Tibial artery (tissue), 4 donors: ENCODE measurements around the gene CACNA1E.

Experiments
- DNase-seq, 2 donors: peaks; one replicate each; pipeline ENCODE4 v3.0.0-alpha.2; 2019
- H3K27ac ChIP-seq, 2 donors: fragments of 200-600 bp; sonication (generic) in 1 of 2; 1 replicate in 1 of 2; 2 replicates in 1 of 2; pipeline ENCODE4 v1.5.1; 2018 to 2019; ENCODE audit warnings: mild to moderate bottlenecking in 1 of 2
- H3K27me3 ChIP-seq, 2 donors: fragments of 200-600 bp; sonication (generic) in 1 of 2; one replicate each; pipeline versions ENCODE4 v1.5.1 to v1.6.0; 2016 to 2019
- H3K36me3 ChIP-seq, 3 donors: fragments of 200-600 bp; sonication (generic) in 2 of 3; one replicate each; pipeline ENCODE4 v1.5.1; 2016 to 2019; ENCODE audit warnings: mild to moderate bottlenecking in 2 of 3
- H3K4me1 ChIP-seq, 4 donors: fragments of 200-600 bp; sonication (generic) in 2 of 4; 1 replicate in 3 of 4; 2 replicates in 1 of 4; pipeline ENCODE4 v1.5.1; 2016 to 2019
- H3K4me3 ChIP-seq, 2 donors: fragments of 200-600 bp; sonication (generic) in 1 of 2; 1 replicate in 1 of 2; 2 replicates in 1 of 2; pipeline ENCODE4 v1.5.1; 2018 to 2019; ENCODE audit warnings: mild to moderate bottlenecking in 2 of 2
- H3K9me3 ChIP-seq, 3 donors: fragments of 200-600 bp; sonication (generic) in 1 of 3; one replicate each; pipeline ENCODE4 v1.5.1; 2016 to 2019
- intact Hi-C: fragments of 100-400 bp; cut with DNase I; formaldehyde crosslinking; loops from one replicate; pipeline ENCODE4 v1.15.0; 2023; ENCODE audit warnings: low total_unique reads
- TF ChIP-seq, protein P1 (sequence below), 2 experiments: fragments of 200-600 bp in 1 of 2; fragments of 450-650 bp in 1 of 2; IDR thresholded peaks; one replicate each; pipeline ENCODE4 v1.5.1; 2017 to 2019; ENCODE audit warnings: antibody characterized with exemption in 2 of 2, mild to moderate bottlenecking in 1 of 2, moderate library complexity in 1 of 2

Gene CACNA1E

DNA sequence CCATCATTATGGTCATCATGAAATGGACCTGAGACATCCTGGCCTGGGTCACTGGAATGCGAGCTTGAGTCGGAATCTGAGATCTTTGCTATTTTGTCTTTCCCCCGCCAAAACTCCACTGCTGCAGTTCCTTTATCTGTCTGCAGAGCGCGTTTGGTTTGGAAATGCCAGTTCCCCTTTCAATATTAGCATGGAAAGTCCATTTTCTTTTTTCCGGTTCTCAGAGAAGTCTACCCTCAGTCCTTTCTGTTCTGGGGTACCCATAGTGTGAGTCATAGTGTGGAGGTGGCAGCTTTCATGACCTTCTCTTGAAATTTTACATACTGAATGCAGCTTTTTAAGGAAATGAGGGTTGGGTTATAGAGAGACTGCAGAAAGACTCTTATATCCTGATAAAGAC, 14.6 kb downstream of the CACNA1E start:
- no peaks in the 10 kb centered on the region for H3K36me3 ChIP-seq
- H3K4me3 ChIP-seq = no peak overlapping the region
- H3K9me3 ChIP-seq = no peaks in the 10 kb centered on the region
- intact Hi-C loops = no loop called here
- TF ChIP-seq, protein P1, sequence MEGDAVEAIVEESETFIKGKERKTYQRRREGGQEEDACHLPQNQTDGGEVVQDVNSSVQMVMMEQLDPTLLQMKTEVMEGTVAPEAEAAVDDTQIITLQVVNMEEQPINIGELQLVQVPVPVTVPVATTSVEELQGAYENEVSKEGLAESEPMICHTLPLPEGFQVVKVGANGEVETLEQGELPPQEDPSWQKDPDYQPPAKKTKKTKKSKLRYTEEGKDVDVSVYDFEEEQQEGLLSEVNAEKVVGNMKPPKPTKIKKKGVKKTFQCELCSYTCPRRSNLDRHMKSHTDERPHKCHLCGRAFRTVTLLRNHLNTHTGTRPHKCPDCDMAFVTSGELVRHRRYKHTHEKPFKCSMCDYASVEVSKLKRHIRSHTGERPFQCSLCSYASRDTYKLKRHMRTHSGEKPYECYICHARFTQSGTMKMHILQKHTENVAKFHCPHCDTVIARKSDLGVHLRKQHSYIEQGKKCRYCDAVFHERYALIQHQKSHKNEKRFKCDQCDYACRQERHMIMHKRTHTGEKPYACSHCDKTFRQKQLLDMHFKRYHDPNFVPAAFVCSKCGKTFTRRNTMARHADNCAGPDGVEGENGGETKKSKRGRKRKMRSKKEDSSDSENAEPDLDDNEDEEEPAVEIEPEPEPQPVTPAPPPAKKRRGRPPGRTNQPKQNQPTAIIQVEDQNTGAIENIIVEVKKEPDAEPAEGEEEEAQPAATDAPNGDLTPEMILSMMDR (IDR thresholded peaks at IDR 0.05) = no peak
- peaks cover 0 to 20% of the 10 kb centered on the region in 2 donors for H3K27me3 ChIP-seq
- no peak for DNase-seq
- no peak overlapping the region for H3K27ac ChIP-seq
- H3K4me1 ChIP-seq = no peaks in the 10 kb centered on the region

DNA sequence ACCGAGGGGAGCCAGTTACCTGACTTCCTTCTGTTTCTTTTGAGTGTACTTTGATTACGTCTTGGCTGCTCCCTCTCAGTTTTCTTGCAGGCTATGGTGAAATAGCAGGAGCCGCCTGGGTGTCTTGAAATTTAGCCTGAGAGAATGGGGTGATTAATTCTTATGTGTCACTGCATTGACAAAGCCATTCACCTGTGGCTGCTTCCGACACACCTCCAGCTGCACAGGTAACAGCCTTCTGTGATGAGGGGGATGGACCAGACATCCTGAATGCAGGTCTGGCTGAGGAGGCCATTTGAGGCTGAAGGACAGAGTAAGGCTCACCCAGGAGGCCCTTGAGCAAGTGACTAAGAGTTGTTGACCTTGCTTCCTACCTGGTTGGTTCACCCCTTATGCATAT, 16.5 kb downstream of the CACNA1E start:
- H3K27ac ChIP-seq = no peak overlapping the region
- H3K4me1 ChIP-seq = no peaks in the 10 kb centered on the region
- no peak overlapping the region for H3K4me3 ChIP-seq
- no peak for DNase-seq
- TF ChIP-seq, protein P1 (IDR thresholded peaks at IDR 0.05) = no peak
- H3K36me3 ChIP-seq = no peaks in the 10 kb centered on the region
- no peaks in the 10 kb centered on the region for H3K9me3 ChIP-seq
- intact Hi-C loops = no loop called here
- peaks cover 0 to 10% of the 10 kb centered on the region in 2 donors for H3K27me3 ChIP-seq

DNA sequence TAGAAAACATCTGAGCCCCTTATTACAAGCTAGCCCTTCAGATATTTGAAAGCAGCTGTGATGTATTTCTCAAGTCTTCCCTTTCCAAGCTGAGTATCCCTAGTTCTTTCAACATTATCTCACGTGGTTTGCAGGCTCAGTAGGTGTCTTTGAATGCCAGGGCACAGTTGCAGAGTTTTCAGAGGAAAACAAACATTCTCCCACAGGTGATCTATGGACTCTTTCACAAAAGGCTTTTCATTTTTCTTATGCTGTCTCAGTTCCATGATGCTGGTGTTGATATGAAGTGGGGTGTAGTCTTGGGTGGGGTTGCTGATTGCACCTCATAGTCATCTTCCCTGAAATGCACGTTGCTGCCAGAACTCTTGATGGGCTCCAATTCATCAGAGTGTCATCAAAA, 17.3 kb downstream of the CACNA1E start:
- Histone ChIP-seq H3K4me1 (no peaks in the 10 kb centered on the region), H3K36me3 (no peaks in the 10 kb centered on the region), H3K27ac (no peak overlapping the region), H3K4me3 (no peak overlapping the region), H3K9me3 (no peaks in the 10 kb centered on the region), H3K27me3 (peaks cover 0 to 10% of the 10 kb centered on the region in 2 donors)
- TF ChIP-seq, protein P1 (IDR thresholded peaks at IDR 0.05) = no peak
- intact Hi-C loops = no loop called here
- no peak for DNase-seq

DNA sequence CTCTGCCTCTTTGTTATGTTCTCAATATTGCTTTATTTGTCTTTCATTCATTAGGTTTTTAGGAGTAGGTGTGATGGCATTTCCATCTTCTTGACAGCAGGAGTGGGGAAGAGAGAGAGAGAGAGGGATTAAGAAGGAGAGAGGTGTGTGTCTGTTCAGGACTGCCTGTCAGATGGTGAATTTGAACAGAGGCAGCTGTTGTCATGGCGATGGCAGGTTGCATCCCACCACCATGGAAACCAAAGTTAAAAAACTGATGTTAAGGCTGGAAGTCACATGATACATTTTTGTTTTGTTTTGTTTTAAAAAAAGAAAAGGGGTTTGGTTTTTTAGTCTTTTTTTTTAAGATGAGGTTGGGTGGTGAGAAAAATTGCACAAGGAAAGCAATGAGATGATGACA, 18.3 kb downstream of the CACNA1E start:
- intact Hi-C loops = no loop called here
- Histone ChIP-seq H3K27ac (no peak overlapping the region), H3K4me1 (no peaks in the 10 kb centered on the region), H3K36me3 (no peaks in the 10 kb centered on the region), H3K9me3 (no peaks in the 10 kb centered on the region), H3K4me3 (no peak overlapping the region), H3K27me3 (peaks cover 0 to 10% of the 10 kb centered on the region in 2 donors)
- no peak for DNase-seq
- TF ChIP-seq, protein P1 (IDR thresholded peaks at IDR 0.05) = no peak

DNA sequence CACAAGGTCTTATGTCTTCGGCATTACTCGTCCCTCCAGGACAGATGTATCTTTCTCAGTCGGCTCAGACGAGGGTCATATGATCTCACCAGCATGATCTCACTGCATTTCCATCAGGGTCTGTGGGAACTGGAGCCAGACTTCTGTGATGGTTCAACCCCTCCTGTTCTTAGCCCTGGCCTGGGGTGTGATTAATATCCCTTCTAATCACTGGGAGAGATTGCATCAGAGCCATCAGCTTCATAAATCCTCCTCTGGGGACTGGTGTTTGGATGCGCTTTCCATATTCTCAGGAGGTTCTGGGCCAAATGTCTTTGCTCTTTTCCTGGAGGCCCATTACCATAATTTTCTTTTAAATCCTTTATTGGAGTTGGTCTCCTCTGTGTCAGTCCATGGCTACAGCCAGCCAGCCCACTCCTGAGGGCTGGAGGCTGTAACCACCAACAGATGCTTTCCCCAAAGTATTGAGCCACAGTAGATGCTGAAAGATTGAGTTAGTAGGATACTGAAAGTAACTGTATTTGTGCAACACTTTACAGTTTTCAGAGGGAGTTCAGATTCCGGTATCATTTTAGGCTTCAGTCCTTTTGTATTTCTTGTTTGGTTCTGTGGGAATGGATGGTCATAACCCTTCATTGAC, 20.0 kb downstream of the CACNA1E start:
- TF ChIP-seq, protein P1 (IDR thresholded peaks at IDR 0.05) = no peak
- no peaks in the 10 kb centered on the region for H3K36me3 ChIP-seq
- H3K27me3 ChIP-seq = peaks cover 0 to 13% of the 10 kb centered on the region in 2 donors
- intact Hi-C loops = no loop called here
- H3K27ac ChIP-seq = no peak overlapping the region
- no peak overlapping the region for H3K4me3 ChIP-seq
- no peaks in the 10 kb centered on the region for H3K9me3 ChIP-seq
- DNase-seq = no peak
- no peaks in the 10 kb centered on the region for H3K4me1 ChIP-seq
